Stimulated activated CD8-positive, alpha-beta memory T cell treated with anti-CD3 and anti-CD28 coated beads, Interleukin-15, amount 100 ng/mL, for 1 hour (primary cell): ENCODE measurements around the gene ICE2.

Experiments used
- DNase-seq: peaks from one replicate; pipeline ENCODE4 v3.0.0-alpha.2; 2020; ENCODE audit warnings: low read depth

Gene ICE2

DNA sequence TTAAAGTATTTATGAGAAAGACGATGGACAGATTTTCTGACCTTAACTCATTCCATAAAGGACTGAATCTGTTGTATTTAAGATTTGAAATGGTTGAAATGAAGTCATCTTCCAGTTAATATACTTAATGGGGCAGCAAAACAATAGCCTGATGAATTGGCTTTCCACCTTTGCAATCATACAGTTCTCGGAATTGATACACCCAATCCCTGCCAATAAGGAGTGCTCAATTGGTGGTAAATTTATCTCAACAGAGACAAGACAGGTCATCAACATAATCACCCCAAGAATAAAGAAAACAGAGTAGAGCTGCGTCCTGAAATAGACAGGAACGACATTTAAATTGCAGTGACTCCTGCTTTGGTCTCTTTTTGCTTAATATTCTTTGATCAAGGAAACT is 92.3 kb downstream of the ICE2 start:
- no peak for DNase-seq

DNA sequence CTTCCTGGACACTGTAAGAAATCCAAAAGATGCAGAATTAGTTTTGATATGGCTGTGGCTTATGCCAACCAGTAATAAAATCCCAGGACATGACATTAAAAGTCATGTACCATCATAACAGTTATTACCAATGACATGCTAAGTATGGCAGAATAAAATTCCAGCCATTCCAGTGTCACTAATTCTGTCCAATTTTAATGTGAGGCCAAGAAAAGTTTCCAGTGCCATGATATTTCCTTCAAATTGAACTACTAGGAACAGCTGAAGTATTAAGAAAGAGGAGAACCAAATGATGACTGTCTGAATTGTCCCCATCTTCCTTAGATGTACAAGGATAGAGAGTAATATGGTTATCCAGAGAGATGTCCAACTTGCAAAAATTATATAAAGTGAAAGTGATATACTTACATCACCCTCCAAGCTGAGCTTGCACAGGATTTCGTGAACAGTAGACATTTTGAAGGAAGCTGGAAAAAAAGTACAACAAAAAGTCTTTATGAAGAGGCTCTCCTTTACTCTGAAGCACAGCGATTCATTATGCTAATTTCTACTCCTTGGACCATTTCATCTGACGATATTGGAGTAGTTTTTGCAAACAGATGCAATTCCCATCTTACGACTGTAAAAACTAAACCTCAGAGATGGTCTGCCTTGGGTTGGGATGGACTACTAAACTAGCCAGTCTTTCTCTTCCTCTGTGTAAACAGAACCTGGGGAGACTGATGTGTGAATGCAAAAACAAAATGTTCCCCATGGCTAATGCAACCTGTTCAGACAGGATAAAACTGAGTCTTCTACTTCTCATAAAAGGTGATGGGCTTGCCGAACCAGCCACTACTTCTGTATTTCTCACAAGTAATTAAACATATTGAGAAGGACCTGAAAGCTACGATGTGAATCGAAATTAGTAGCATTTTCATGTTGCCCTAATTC is 93.1 kb downstream of the ICE2 start:
- DNase-seq, result no peak

GRCh38 chr15:60384526-60385126 is 94.3 kb downstream of the ICE2 start:
- no peak for DNase-seq

- DNase-seq, result no peak
Observed at GRCh38 chr15:60384053-60384452, 94.9 kb downstream of the ICE2 start.

DNA sequence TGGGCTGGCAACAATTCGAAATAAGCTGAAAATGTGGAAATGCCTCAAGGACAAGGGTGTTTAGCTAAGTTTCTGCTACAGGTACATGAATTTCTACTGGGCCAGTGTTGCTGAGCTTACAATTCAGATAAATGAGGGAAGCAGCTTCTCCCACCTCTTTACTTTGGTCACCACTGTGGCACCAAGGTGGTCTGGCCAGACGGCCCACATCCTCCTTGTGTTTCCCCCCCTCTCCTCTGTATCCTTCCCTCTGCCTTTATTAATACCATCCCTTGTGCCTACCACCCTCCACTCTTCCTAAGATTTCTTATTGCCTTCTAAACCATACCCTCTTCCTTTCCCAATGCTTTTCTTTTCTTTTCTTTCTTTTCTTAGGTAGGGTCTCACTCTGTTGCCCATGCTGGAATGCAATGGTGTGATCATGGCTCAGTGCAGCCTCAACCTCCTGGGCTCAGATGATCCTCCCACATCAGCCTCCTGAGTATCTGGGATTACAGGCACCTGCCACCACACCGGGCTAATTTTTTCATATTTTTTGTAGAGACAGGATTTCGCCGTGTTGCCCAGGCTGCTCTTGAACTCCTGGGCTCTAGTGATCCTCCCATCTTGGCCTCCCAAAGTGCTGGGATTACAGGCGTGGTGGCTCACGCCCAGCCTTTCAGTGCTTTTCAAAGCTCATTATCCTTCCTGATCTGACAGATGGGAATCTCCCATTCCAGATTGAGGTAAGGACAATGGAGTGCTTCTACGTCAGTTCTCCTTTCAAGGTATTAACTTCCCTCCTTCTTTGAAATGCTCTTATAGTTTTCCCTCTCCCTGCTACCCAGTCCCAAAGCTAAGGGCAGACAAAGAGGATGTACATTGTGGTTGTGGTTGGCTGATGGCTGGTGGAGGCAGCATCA is 95.9 kb downstream of the ICE2 start:
- DNase-seq, result no peak

DNA sequence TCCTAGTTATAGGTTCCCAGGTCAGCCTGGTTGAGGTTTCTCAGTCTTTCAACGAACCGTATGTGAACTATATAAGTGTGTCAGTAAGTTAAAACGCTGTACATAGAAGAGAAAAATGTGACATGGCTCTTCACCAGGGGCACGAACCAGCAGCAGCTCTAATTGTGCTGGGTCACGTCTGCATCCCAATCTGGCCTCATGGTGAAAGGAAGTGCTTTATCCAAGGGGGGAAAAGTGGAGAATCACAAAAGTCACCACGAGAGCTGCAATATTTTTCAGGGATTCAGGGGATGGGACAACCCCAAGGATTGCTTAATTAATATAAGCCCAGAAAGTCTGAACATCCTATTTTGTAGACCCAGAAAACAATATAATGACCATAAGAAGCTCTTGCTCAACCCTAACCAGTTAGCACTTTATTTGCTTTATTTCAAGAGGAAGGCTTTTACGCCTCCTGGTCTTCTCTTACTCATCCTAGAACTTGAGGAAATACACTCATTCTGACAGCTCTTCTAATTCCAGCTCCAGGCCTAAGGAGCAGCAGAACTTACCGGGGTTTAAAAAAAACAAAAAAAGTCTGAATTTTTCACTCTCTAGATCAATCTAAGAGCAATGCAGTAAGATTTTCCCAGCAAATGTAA is 97.7 kb downstream of the ICE2 start:
- no peak for DNase-seq

DNA sequence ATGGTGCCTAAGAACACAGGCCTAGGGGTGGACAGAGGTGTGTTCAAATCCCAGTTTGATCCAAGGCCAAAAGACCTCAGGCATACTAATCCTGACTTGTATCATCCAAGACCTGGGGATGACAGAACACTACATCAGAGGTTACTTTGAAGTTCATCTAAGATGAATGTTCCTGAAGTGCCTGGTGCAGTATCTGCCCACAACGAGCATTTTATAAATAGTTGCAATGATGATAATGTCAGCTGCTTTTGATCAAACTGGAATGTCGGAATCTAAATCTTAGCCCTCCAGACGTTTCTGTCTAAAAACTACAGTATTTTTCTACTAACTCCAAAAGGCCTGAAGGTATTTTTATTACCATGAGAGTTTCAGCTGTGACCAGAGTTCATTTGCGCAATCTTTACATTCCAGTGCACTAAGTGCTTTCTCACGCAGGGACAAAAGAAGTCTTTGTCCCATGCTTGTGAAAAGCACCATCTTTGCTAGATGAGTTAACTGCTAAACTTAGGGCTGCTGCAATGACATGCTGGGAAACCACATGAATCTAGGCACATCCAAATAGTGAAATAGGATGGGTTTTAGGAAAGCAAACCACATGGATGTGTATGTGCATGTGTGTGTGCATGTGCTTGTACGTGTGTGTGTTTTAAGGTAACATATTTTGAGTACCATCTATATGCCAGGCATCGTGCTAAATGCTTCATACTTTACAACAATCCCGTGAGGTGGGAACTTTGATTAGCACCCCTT is 99.2 kb downstream of the ICE2 start:
- no peak for DNase-seq

GRCh38 chr15:60379185-60379524 is 99.8 kb downstream of the ICE2 start:
- DNase-seq, result no peak

DNA sequence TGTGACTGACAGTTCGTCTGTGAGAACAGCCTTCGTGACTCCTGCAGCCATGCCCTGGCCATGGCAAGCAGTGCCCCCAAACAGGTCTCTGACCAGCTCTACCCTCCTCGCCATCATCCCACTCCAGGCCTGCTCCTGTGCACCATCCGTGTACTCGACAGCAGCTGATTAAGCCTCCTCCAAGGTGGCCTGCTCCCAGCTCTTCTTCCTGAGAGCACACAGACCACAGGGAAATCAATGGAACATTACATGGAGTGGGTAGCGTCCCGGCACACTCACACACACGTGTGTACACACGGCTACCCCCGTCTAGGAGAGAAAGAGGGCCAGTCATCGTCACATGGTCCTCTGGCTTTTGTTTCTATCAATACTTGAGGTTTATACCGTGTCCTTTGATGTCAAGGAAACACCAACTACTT is 102.3 kb downstream of the ICE2 start:
- DNase-seq, result no peak

GRCh38 chr15:60375306-60375705 is 103.6 kb downstream of the ICE2 start:
- DNase-seq, result no peak

DNA sequence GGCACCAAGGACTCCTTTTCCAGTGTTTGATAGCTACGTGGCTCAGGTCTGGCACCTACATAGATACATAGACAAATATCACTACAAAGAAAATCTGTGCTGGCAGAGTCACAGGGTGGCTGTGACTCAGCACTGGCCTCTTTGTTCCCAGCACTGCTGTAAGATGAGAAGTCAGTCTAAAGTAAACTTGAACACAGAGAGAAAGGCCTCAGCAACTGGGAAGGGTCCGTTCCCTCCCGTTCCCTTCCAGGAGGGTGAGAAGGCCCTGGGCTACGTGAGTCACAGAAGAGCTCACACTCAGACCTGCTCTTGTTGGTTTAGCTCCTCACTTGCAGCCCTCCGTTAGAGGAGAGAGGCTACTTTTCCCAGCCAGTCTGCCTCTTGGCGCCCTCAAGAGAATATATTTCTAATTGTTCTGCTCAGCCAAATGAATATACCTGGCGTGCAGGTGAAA is 104.3 kb downstream of the ICE2 start:
- DNase-seq, result no peak

DNA sequence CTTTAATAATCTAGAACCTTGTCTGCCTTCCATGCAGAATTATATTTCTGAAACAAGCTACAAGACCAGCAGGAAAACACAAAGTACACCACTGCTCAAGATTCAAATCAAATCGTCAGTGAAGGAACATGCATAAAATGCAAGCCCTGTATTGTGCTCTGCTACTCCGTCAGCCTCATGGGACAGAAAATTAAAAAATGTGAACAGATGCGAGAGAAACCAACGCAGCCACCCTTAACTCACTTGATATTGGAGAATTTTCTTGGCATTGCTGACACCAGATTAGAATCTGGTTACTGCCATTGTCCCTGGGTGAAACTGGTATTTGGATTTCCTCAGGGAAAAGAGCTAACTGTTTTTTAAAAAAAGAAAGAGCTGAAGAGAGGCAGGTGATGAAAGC is 104.7 kb downstream of the ICE2 start:
- no peak for DNase-seq

GRCh38 chr15:60373745-60374144 is 105.2 kb downstream of the ICE2 start:
- DNase-seq, result no peak

DNA sequence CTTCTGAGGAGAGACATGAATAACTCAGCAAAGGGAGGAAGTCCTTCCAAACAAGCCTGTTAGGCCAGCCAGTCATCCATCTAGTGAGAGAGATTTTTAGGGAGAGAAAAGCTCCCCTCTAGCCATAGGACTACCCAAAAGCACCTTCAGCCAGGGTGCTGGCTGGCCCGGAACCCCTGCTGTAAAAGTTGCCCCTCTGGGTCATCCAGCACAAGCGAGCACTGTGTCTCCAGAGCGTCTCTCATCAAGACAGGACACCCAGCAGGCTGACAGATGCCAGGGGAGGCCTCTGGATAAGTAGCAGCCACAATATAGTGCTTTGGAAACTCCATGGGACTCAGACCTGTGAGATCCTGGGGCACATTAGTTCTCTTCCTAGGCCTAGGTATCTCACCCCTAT is 105.6 kb downstream of the ICE2 start:
- DNase-seq, result no peak

GRCh38 chr15:60372756-60373155 is 106.2 kb downstream of the ICE2 start:
- no peak for DNase-seq

DNA sequence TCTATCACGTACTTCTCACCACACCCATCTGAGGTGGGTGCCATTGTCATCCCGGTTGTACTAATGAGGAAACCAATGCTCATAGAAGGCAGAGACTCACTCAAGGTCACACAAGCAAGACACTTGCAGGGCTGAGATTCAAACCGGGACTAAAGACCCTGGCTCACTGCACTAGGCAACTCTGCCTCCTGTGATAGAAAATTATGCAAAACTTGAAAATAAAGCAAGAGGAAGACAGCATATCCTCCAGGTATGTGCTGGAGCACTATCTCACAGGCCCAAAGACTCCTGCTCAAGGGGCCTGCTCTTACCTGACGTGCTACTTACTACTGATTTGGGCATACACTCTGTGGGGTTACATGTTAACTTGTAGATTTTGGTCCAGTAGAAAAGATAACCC is 106.7 kb downstream of the ICE2 start:
- DNase-seq, result no peak

- DNase-seq, result no peak
Observed at GRCh38 chr15:60371175-60372051, 107.5 kb downstream of the ICE2 start.

GRCh38 chr15:60370869-60371136 is 108.1 kb downstream of the ICE2 start:
- no peak for DNase-seq

DNA sequence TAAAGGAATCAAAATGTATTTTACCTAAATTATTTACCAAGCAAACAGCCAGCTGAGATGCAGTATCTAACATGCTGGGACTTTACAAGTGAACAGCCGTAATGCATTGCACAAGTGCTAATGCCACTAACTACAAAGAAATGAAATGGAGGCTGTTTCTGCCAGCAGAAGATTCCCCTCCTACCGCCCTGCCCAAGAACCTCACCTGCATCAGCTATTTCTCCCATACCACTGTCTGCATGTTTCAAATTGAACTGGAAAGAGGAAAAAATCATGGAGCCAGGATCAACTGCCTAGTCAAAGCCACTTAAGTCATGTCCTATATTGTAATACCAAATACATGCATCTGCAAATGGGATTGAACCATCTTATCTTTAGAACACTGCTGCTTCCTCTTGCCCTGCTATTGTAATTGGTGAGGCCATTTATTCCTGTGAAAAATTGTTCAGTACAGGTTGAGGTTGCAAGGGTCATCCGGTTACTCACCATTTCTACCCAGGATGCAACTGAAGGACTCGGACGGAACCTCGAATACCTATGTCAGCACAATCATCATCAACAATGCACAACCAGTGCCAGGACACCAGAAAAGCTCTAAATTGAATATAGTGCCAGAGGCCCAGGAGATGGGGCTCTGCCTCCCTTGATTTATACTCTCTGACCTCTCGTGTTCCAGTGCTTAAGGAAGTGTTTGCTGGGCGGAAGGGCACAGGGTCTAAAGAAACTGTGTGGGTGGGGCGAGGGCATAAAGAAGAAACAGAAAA is 108.7 kb downstream of the ICE2 start:
- DNase-seq, result no peak

DNA sequence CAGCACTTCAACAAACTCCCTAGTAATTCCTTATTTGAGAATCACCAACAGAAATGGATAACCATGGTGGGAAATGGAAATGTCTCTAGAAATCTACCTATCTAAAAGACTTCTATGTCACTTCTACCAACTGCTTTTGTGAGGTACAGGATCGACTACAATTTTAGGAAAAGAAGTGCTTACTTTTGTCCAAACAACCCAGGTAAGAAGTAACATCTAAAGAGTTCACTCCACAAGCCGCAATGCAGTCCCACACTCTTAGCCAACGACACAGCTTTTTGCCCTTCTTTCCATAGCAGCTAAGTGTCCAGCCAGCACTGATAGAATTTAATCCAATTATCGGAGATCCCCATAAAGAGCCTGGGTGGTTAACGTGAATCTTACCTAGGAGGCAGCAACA is 109.2 kb downstream of the ICE2 start:
- no peak for DNase-seq
